COLO668 (cell line): ENCODE measurements around the gene RPS6KA2.
A peak's percentile ranks its signal among the peaks of the same experiment; 100 is the strongest.

Experiments
- DNase-seq: peaks from one replicate; lab custom pipeline; 2025; ENCODE audit not compliant: unreplicated experiment; lab: John Stamatoyannopoulos, UW

Gene RPS6KA2

GRCh38 chr6:166507809-166508564 lies 119.1 kb downstream of the RPS6KA2 start:
- no peak for DNase-seq

DNA sequence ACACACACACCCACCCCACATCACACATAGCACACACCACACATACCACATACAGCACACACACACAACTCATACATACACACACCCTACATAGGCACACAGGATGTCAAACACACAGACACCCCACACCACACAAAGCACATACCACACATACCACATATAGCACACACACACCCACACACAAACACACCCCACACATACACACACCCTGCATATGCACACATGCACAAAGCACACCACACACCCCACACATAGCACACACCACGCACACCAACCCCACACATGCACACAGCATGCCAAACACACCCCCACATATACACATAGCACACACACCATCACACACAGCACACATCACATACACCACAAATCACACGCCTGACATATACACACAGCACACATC lies 119.7 kb downstream of the RPS6KA2 start:
- DNase-seq: no peak

GRCh38 chr6:166505133-166505905 lies 121.7 kb downstream of the RPS6KA2 start:
- no peak for DNase-seq

- no peak for DNase-seq
These were observed 123.0 kb downstream of the RPS6KA2 start for GRCh38 chr6:166504100-166504499.

GRCh38 chr6:166503167-166503744 lies 123.8 kb downstream of the RPS6KA2 start:
- no peak for DNase-seq

GRCh38 chr6:166502453-166502852 lies 124.6 kb downstream of the RPS6KA2 start:
- no peak for DNase-seq

- no peak for DNase-seq
These were observed 125.8 kb downstream of the RPS6KA2 start for GRCh38 chr6:166501246-166501645.

DNA sequence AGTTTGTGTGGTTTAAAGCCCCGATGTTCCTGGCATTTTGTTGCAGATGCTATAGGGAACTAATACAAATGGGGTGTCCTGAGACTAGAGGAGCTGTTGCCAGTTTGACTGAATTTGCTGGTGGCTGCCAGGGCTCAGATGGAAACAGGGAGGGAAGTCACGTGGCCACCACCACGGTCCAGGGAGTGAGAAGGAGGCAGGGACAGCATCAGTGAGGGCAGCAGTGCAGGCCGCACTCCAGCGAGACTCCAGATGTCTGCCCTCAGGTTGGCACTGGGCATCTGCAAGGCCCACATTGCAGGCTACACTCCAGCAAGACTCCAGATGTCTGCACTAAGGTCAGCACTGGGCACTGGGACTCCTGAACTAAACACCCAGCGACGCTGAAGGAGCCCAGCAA lies 126.8 kb downstream of the RPS6KA2 start:
- DNase-seq: no peak

- no peak for DNase-seq
These were observed 127.5 kb downstream of the RPS6KA2 start for GRCh38 chr6:166499350-166500163.

DNA sequence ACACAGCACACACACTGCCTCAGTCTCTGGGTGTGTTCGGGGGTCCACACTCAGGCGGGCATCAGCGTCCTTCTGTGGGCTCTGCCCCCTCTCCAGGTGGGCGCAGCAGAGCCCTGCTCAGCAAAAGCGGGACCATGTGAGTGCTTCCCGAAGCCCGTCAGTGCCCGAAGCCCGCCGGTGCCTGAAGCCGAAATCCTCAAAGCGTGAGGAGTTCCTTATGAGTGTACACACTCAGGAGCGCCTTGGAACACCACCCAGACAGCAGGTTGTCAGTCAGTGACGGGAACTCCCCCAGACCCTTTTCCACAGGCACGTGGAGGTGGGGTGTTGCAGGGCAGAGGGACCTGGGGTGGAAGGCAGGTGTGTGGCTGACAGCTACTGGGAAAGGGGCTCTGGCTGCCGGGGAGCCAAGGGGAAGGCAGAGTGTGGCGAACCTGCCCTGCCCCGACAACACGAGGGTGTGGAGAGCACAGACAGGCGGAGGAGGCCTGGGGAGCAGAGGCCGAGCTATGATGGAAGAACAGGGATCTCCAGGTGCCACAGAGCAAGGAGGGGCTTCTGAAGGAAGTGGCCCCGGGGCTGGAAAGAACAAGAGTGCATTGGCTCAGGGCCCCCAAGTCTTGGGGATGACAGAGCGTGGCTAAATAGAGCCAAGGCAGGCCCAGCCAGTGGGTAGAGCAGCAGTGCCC lies 128.2 kb downstream of the RPS6KA2 start:
- DNase-seq: no peak

DNA sequence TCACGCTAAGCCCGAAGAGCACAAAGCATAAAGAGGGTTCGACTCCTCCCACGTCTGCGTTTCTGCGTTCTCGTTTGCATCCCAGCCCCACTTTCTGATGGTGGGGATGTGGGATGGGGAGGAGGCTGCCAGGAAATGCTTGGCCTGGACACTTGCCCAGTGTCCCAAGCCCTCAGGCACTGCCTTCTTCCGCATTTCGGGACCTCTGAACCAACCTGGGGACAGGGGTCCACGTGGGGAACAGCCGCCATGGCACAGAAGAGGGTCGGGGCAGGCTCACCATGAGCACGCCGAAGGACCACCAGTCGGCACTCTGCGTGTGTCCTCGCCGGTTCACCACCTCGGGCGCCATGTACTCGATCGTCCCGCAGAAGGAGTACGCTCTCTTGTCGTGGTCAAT lies 128.8 kb downstream of the RPS6KA2 start:
- DNase-seq: no peak

DNA sequence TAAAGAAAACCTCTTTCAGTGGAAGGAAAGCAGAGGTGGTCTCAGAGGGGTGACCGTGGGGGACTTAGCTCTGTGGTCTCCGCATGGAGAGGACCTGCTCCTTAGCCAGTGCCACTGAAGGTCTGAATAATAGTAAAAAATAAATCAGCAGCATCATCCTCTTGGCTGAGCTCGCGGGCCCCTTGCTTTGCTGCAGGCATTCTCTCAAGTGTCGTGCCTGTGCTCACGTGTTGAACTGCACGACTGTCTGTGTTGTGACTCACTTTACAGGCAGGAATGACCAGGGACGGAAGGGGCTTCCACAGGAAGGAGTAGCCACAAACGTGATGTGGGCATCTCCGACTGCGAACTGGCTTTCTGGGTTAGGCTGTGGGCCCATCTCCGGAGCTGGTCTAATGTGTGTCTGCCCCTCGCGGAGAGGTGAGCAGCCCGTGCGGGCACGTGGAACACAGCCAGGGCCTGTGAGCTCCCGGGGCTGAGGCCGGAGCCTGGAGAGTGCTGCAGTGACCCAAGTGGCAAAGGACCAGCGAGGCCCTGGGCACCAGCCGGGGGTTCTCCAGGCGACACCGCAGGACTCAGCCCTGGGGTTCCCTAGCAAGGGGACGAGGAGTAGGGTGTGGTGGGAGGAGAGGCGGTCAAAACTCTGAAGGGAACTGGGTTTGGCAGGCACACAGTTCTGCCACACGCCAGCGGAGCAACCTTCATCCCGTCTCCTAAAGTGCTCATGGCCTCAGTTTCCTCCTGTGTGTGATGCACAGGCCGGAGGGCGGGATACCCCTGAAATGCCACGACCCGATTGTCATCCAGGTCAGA lies 129.8 kb downstream of the RPS6KA2 start:
- no peak for DNase-seq

DNA sequence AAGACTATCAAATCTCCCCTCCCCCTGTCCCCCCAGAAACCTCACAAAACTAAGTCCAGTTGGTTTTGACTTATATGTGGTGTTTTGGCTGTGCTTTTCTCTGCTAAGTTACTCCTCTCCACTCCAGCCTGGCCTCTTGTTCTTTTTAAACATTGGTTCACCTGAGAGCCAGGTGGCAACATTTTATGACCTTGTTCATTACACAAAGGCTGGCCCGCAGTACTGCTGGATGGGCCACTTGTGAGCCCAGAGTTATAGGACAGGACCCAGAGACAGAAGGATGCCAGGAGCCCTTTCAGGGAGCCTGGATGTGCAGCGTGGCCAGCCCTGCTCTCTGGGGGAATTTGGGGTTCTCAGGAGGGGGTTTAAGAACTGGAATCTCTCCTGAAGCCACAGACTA lies 130.6 kb downstream of the RPS6KA2 start:
- DNase-seq: peak; percentile 18

- DNase-seq: no peak
These were observed 131.3 kb downstream of the RPS6KA2 start for GRCh38 chr6:166495487-166496314.

- no peak for DNase-seq
These were observed 132.1 kb downstream of the RPS6KA2 start for GRCh38 chr6:166494757-166495486.

DNA sequence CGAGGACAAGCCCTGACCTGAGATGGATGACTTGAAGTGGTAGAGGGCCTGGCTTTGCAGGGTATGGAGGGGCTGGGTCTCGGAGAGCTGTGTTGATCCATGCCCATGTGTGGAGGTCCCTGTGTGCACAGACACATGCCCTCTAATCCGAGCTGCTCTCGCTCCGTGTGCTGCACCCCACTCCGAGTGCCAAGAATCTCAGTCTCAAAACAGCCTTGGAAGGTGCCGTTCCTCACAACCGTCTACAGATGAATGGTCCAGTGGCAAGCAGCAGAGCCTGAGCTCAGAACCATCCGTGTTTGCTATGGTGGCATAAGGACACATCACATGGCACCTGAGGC lies 133.0 kb downstream of the RPS6KA2 start:
- no peak for DNase-seq

GRCh38 chr6:166493427-166494100 lies 133.5 kb downstream of the RPS6KA2 start:
- DNase-seq: no peak
